HL-60 (cell line): ENCODE data around the gene POLG.

Experiments
- DNase-seq, 2 experiments: peaks; one replicate each; pipeline ENCODE4 v3.0.0-alpha.2; 2010 to 2020; ENCODE audit warnings: low read depth in 1 of 2, low spot score in 1 of 2
- H3K27ac ChIP-seq: fragments of 250-450 bp; sonication (Bioruptor Pico); replicated peaks from 2 replicates; pipeline ENCODE4 v1.5.1; 2020; ENCODE audit warnings: mild to moderate bottlenecking, moderate library complexity
- H3K27me3 ChIP-seq: fragments of 250-450 bp; sonication (Bioruptor Pico); 2 replicates; pipeline ENCODE4 v1.5.1; 2021; ENCODE audit warnings: mild to moderate bottlenecking, moderate library complexity; ENCODE audit not compliant: insufficient read depth, poor library complexity, severe bottlenecking
- H3K4me3 ChIP-seq: replicated peaks from 2 replicates; pipeline ENCODE4 v1.5.1; 2011; ENCODE audit warnings: mild to moderate bottlenecking, control low read depth, low read length; ENCODE audit not compliant: insufficient read depth
- CTCF ChIP-seq: IDR thresholded peaks from one replicate; pipeline ENCODE4 v1.5.1; 2011; ENCODE audit warnings: low read length, control low read depth, inconsistent platforms; ENCODE audit not compliant: insufficient read depth
- GABPA ChIP-seq: IDR thresholded peaks from 2 replicates; pipeline ENCODE4 v1.6.1; 2012; ENCODE audit warnings: low read depth
- POLR2AphosphoS5 ChIP-seq: IDR thresholded peaks from 2 replicates; pipeline ENCODE4 v1.6.1; 2012; ENCODE audit warnings: low read depth
- REST ChIP-seq: IDR thresholded peaks from 2 replicates; pipeline ENCODE4 v1.6.1; 2012; ENCODE audit warnings: low read depth; ENCODE audit not compliant: insufficient replicate concordance
- SPI1 ChIP-seq: IDR thresholded peaks from 2 replicates; pipeline ENCODE4 v1.6.1; 2012; ENCODE audit warnings: low read depth, mild to moderate bottlenecking, borderline replicate concordance

Gene POLG

DNA sequence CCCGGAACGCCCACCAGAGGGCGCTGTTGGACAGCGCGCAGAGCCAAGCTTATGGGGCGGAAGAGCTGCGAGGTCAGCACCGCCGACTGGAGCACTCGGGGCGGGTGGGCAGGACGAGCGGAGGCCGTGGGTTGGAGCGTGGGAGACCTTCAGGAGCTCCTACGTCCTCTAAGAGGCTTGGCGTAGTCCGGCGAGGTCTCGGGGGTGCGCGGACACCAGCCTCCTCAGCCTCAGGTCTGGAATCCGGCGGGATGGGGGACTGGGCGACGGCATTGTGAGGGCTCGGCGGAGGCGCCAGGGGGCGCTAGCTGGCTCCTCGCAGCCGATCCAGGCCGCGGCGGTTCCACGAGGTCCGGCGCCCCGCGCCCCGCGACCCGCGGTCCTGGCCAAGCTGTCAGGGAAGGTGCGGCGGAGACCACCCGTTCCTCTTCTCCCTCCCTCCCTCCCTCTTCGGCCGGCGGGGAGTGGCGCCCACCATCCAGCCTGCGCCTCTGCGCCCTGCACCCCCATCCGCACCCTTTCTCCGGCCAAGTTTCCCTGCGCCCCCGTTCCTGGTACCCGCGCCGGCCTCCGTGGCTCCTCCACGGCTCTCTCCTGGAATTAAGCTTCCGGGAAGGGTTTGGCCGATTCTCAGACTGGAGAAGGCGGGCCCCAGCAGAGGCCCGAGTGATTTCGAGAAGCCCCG lies 24.3 kb upstream of the POLG start:
- Histone ChIP-seq H3K27me3 (peaks cover 42% of the 10 kb centered on the region), H3K27ac (no peak overlapping the region), H3K4me3 (peak overlapping the region; percentile 41)
- DNase-seq: peak; percentile 67 to 75
- TF ChIP-seq CTCF (peak; percentile 47), REST (peak; percentile 45), POLR2AphosphoS5 (no peak)

GRCh38 chr15:89358435-89358754 lies 23.8 kb upstream of the POLG start:
- TF ChIP-seq CTCF (peak; percentile 39), SPI1 (no peak)
- Histone ChIP-seq H3K27ac (no peak overlapping the region), H3K27me3 (peaks cover 42% of the 10 kb centered on the region), H3K4me3 (no peak overlapping the region)
- no peak for DNase-seq

- H3K27me3 ChIP-seq: peaks cover 43% of the 10 kb centered on the region
- H3K27ac ChIP-seq: no peak overlapping the region
- peak in 1 of 2 experiments; percentile 37 for DNase-seq
- TF ChIP-seq CTCF (peak; percentile 87), SPI1 (no peak)
- H3K4me3 ChIP-seq: no peak overlapping the region
These were observed 22.1 kb upstream of the POLG start for GRCh38 chr15:89356634-89357298.

DNA sequence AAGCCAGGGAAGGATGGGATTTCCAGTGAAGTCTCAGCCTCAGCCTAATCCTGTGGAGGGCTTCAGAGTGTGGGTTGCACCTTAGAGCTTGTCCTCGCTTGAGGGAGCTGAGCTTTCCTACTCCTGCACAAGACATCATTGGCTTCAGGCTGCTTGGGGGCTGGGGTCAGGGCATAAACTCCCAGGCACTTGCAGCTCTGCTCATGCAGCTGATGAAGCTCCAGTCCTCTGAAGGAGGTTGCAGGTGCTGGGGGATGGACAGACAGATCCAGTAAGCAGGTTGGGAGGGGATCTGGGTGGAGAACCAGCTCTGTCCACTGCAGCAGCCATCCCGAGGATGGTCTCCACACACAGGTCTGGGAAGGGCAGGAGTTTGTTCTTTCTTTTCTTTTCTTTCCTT lies 19.4 kb upstream of the POLG start:
- DNase-seq: no peak
- Histone ChIP-seq H3K27ac (no peak overlapping the region), H3K27me3 (peaks cover 18% of the 10 kb centered on the region), H3K4me3 (no peak overlapping the region)
- TF ChIP-seq REST: no peak
- TF ChIP-seq CTCF: no peak
- no peak for TF ChIP-seq GABPA
- TF ChIP-seq POLR2AphosphoS5: no peak
- no peak for TF ChIP-seq SPI1
